SK-N-DZ (cell line): Measurements from ENCODE around the gene TM6SF1.
"Not testable (repeated sequence)": the region's sequence is repeated elsewhere in the genome, so short reads cannot be mapped to it uniquely, and the experiment has no call there.

Experiments used
- DNase-seq: peaks from one replicate; pipeline ENCODE4 v3.0.0-alpha.2; 2015; ENCODE audit warnings: low spot score

The TM6SF1 gene

GRCh38 chr15:83087576-83087975, 19.9 kb upstream of the TM6SF1 start:
- DNase-seq = no peak

GRCh38 chr15:83088876-83089275, 18.6 kb upstream of the TM6SF1 start:
- no peak for DNase-seq

GRCh38 chr15:83090465-83090864, 17.0 kb upstream of the TM6SF1 start:
- DNase-seq = no peak

GRCh38 chr15:83091965-83092308, 15.5 kb upstream of the TM6SF1 start:
- not testable (repeated sequence) for DNase-seq

- DNase-seq = no peak
Measured at GRCh38 chr15:83092309-83092976, 15.0 kb upstream of the TM6SF1 start.

GRCh38 chr15:83094583-83094982, 12.9 kb upstream of the TM6SF1 start:
- DNase-seq = no peak

- no peak for DNase-seq
Measured at GRCh38 chr15:83098079-83098478, 9.4 kb upstream of the TM6SF1 start.

- no peak for DNase-seq
Measured at GRCh38 chr15:83099290-83099689, 8.2 kb upstream of the TM6SF1 start.

GRCh38 chr15:83100097-83100646, 7.3 kb upstream of the TM6SF1 start:
- no peak for DNase-seq

- no peak for DNase-seq
Measured at GRCh38 chr15:83102346-83102745, 5.1 kb upstream of the TM6SF1 start.

GRCh38 chr15:83104141-83104540, 3.3 kb upstream of the TM6SF1 start:
- no peak for DNase-seq

- no peak for DNase-seq
Measured at GRCh38 chr15:83105440-83105839, 2.0 kb upstream of the TM6SF1 start.

GRCh38 chr15:83107841-83108181, 366 bp downstream of the TM6SF1 start:
- no peak for DNase-seq

- peak; percentile 24 for DNase-seq
Measured at GRCh38 chr15:83108266-83109219, 1.1 kb downstream of the TM6SF1 start.

- no peak for DNase-seq
Measured at GRCh38 chr15:83109532-83109931, 2.1 kb downstream of the TM6SF1 start.

- DNase-seq = no peak
Measured at GRCh38 chr15:83110381-83110780, 2.9 kb downstream of the TM6SF1 start.

- no peak for DNase-seq
Measured at GRCh38 chr15:83111149-83111548, 3.7 kb downstream of the TM6SF1 start.

GRCh38 chr15:83112233-83112955, 4.9 kb downstream of the TM6SF1 start:
- DNase-seq = no peak

GRCh38 chr15:83112956-83113299, 5.5 kb downstream of the TM6SF1 start:
- DNase-seq = no peak

GRCh38 chr15:83113881-83114674, 6.6 kb downstream of the TM6SF1 start:
- no peak for DNase-seq

- DNase-seq = no peak
Measured at GRCh38 chr15:83114856-83115255, 7.4 kb downstream of the TM6SF1 start.
